ENCODE data around the gene AP3S2.

GRCh38 chr15:89860891-89861290, 32.9 kb downstream of the AP3S2 start:
- TF ChIP-seq, protein P1, sequence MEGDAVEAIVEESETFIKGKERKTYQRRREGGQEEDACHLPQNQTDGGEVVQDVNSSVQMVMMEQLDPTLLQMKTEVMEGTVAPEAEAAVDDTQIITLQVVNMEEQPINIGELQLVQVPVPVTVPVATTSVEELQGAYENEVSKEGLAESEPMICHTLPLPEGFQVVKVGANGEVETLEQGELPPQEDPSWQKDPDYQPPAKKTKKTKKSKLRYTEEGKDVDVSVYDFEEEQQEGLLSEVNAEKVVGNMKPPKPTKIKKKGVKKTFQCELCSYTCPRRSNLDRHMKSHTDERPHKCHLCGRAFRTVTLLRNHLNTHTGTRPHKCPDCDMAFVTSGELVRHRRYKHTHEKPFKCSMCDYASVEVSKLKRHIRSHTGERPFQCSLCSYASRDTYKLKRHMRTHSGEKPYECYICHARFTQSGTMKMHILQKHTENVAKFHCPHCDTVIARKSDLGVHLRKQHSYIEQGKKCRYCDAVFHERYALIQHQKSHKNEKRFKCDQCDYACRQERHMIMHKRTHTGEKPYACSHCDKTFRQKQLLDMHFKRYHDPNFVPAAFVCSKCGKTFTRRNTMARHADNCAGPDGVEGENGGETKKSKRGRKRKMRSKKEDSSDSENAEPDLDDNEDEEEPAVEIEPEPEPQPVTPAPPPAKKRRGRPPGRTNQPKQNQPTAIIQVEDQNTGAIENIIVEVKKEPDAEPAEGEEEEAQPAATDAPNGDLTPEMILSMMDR (IDR thresholded peaks at IDR 0.05): no peak
- no peak for TF ChIP-seq POLR2A (IDR thresholded peaks at IDR 0.05)

All from esophagus squamous epithelium (tissue), 4 donors.